ENCODE measurements around the gene ATP1B1.

The ATP1B1 gene

GRCh38 chr1:169098380-169098779, 8.1 kb upstream of the ATP1B1 start:
- DNase-seq = no peak

- DNase-seq = no peak
Observed at GRCh38 chr1:169099561-169099960, 6.9 kb upstream of the ATP1B1 start.

DNA sequence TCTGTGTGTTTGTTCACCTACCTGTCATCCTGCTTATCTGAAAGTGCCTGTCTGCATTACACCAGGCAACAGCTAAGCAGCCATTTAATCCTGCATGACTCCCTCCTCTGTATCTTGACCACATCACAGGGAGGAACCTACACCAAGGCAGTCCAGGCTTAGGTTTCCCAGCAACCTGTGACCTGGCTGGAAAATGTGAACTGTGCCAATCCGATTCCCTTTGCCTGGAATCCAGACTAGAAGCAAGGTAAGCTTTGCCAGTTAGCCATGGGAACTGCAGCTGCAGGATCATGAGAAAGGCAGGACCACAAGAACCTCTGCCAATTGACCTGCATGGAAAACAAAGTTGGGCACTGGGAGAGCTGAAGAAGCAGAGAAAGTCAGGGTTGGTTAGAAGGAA, 6.3 kb upstream of the ATP1B1 start:
- no peak for DNase-seq

- no peak for DNase-seq
Observed at GRCh38 chr1:169100651-169101088, 5.8 kb upstream of the ATP1B1 start.

GRCh38 chr1:169102567-169102966, 3.9 kb upstream of the ATP1B1 start:
- no peak for DNase-seq

DNA sequence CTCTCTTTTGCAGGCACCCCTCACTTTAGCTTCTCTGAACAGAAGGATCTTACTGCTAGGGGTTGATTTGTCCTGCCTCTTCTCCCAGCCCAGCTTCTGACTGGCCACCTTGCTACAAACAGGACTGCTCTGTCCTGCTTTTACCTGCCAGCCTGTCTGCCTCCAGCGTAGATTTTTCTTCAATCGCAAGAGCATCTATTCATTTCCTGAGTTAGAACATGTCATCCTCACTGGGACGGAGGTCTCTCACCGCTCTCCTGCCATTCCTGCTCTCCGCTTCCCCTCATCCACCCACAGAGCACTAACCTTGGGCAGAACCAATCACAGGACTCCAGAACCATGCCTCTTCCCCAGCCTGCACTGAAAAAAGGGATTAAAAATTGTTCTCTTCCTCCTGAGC, 3.5 kb upstream of the ATP1B1 start:
- no peak for DNase-seq

GRCh38 chr1:169103480-169103893, 3.0 kb upstream of the ATP1B1 start:
- no peak for DNase-seq

DNA sequence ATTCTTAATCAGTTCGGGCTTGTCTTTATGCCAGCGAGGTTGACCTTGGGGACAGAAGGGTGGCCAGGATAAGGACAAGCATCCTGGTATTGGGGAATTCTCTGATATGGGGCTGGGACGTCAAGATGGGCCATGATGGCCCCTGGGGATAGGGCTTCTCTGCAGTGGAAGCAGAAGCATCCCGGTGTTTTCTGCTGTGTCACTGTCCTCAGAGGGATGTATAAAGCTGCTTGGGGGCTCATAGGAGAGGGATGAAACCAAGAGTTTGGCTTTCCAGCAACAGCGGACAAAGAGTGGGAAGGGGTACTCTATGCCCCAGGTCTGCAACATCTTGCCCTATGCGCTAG, 1.4 kb upstream of the ATP1B1 start:
- no peak for DNase-seq

DNA sequence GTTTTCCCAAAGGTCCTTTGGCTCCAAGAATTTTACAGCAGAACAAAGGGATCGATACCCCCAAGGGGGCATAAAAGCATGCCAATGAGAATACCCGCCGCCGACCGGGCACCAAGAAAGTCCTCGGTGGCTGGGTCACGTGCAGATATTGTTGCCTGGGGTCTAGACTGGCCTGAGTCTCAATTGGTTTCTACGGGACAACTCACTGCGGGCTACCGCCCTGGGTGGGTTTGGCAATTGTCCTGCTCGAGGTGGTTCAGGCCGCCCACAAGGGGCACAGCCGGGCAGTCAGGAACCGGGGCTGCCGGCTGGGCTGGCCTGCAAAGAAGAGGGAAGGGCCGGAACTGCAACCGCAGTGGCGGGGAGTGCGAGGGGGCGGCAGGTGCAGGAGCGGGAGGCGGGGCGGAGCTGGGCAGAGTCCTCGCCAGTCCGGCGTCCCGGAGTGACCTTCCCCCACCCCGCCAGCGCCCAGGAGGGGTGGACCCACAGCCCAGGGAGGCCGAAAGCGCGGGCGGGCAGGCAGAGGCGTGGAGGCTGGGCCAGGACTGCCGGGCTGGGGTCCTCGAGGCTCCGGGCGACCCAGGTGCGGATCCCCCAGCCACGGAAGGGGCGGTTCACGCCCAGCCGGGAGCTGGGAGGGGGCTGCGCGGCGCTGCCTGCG, 926 bp upstream of the ATP1B1 start:
- no peak for DNase-seq

DNA sequence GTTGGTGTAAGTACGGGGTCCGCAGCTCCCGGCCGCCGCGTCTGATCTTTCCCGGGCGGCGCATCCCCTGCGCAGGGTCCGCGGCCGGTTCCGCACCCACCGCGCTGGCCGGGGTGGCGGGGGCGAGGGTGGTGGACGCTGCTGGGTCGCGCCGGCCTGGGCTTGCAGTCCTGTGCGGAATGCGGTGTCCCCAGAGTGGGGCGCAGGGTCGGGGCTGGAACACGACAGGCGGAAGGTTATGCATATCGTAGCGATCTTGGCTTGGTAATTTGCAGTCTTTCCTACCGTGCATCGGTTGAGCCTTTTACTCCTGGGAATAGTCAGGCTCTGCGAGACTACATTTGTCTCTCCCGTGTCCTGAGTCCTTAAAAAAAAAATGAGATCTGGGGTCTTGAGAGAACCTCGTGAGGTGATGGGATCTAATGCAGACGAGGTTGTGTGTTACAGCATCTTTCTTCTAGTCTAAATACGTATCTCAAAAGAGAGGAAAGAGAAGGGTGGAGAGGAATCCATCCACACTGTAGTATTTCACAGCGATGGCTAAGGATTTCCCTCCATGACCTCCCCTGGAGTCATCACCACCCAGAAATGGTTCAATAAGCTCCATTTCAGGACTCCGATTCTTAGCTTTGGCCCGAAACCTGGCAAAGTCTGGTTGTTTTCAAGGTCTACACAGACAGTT, 572 bp downstream of the ATP1B1 start:
- no peak for DNase-seq

DNA sequence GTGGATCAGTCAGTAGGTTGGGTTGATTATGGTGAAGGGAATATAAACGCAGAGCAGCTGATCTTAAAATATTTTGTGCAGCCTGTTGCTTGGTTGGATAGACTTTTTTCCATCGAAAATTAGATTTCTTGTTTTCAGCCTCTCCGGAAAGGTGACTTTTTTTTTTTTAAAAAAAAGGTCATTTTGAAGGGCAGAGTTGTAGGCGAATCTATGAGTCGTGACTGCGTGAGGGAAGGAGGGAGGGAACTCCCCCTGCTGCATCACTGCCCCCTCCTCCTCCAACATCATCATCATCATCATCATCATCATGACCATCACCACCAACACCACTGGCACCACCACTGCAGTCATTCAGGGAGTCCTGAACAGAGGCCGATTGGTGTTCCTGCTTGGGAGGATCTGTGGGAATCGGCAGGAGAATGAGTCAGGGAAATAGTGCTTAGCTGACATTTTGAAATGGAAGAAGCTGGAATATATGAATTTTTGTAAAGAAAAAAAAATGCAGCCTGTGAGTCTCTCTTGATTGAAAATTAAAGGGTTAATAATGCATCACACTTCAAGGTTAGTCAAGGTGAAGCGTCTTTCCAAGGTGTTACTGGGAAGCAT, 1.2 kb downstream of the ATP1B1 start:
- no peak for DNase-seq

GRCh38 chr1:169108223-169108622, 1.7 kb downstream of the ATP1B1 start:
- no peak for DNase-seq

DNA sequence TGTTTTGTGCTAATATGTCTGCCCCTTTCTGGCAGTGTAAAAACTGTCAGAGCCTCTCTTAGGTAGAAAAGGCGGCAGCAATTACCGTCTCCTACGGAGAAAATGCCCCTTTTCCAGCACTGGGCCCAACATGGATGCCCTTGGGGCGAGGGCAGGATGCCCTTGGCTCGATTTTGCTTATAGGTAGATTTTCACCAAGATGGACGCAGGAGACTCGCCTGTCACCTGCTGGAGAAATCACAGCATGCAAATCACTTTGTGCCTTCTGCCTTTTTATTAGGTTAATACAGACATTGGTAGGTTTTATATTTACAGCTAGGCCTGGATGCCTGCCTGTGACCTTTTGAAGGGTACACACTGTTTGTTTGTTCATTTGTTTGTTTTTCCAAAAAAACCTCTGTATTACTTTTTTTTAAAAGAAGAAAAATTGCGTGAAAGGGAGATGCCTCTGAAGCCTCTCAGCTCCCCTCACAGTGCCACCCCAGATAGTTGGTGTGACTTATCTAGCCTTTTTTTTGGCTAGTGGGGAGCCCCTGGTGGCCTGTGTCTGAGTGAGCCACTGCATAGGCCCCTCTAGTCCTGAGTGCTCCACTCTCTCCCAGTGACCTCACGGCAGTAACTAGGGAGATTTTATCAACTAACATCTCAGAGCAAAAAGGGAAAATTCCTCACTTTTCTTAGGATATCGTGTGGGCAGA, 2.5 kb downstream of the ATP1B1 start:
- DNase-seq = no peak

GRCh38 chr1:169109561-169110134, 3.2 kb downstream of the ATP1B1 start:
- no peak for DNase-seq

- no peak for DNase-seq
Observed at GRCh38 chr1:169110236-169110635, 3.7 kb downstream of the ATP1B1 start.

DNA sequence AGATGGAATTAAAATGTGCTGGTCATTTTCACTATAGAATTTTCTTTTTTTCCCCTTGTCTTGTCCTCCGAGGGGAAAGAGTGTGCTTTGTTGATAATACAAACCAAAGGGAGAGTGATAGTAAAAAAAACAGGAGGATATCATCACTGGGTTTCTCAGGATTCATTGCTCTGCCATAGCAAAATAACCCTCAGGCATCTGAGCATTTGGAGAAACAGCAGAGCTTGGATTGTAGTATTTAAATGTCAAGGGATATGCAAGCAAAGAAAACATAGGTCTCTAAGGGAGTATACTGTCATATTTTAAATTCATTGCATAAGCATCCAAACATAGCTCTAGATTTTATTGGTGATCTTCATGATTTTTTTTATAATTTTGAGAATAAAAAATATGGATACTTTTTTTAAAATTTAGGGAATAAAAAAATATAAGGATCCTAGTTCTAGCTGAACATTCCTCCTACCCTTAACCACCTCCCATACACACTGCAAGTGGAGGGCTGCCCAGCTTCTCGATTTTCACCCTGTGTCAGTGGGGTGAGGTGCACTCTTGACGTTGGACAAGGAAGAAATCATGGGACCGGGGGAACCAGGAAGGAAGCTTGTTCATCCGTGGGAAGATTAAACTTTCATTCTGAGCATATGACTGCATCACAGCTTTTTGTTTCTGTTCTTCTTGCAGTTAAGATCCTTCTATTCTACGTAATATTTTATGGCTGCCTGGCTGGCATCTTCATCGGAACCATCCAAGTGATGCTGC, 4.4 kb downstream of the ATP1B1 start:
- DNase-seq = no peak

GRCh38 chr1:169111472-169111871, 5.0 kb downstream of the ATP1B1 start:
- no peak for DNase-seq

GRCh38 chr1:169112241-169112640, 5.8 kb downstream of the ATP1B1 start:
- DNase-seq = no peak

- DNase-seq = no peak
Observed at GRCh38 chr1:169113613-169114119, 7.2 kb downstream of the ATP1B1 start.

DNA sequence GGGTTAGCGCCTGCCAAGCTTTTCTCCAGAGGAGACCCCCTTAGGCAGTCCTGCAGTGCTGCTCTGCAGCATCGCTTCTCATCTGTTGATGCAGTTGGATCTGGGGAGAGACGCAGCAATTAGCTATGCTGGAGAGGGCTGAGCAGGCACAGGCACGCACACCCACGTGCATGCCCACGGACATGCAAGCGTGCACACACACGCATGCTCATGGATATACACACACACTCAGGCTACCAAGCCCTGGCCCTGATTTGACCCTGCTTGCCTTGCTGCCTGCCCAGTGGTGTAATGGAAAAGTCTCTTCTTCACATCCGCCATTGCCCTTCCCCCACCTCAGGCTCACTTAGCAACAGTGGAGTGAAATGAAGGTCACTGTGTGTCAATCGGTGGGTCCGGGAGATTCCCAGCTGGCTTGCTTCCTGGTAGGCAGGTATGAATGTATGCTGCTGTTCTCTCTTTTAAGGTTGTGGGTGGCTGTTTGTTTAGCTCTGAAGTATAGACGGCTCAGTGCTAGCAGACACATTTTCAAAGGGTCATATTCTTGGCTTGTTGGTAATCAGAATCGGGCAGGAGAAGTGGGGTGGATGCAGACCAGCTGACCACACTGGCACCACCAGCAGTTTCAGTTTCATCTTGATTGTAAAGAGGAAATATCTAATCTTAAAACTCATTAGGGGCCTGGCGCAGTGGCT, 9.5 kb downstream of the ATP1B1 start:
- DNase-seq = no peak

DNA sequence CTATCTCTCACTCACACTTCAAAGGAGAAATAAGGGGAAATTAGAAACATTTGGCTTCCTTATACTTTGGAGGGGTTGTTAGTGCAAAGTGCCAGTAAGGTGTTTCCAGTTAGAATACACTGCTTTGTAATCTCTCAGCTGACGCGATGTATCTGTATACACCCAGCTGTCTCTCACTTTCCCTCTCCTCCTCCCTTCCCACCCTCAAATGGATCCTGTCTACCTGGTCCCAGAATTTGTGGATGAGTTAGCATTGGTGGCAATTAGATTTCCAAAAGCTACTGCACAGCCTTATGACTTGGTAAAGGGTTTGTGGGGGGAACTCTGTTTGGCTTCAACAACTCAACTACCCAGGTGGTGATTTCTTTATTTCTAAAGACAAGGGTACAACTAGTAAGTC, 10.5 kb downstream of the ATP1B1 start:
- DNase-seq = no peak

DNA sequence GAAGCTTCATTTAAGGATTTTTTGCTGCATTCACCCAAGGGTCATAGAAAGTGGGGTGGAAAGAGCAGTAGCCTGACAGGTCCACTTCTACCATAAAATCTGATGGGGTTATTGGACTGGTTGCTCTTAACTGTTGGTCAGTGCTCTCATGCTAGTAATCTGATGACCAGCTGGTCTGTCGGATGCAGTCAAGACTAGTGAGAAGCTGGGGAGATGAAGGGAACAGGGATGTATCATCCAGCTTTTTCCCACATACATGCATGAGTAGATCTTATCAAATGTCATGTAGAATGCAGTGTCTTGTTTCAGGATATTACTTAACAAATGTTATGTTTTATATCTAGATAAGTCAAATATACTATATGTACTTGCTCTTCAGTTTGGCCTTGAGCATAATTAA, 11.1 kb downstream of the ATP1B1 start:
- DNase-seq = no peak
